Measurements from ENCODE around the gene DMD.
A peak's percentile ranks its signal among the peaks of the same experiment; 100 is the strongest.

The DMD gene

GRCh38 chrX:32455704-32456103, 755.6 kb downstream of the DMD start:
- DNase-seq, result no peak

- no peak for DNase-seq
These were observed 759.2 kb downstream of the DMD start for GRCh38 chrX:32451954-32452695.

GRCh38 chrX:32448945-32449344, 762.4 kb downstream of the DMD start:
- no peak for DNase-seq

GRCh38 chrX:32448320-32448719, 763.0 kb downstream of the DMD start:
- DNase-seq, result peak in 1 of 2 donors; percentile 7

GRCh38 chrX:32447640-32448039, 763.7 kb downstream of the DMD start:
- DNase-seq, result no peak

GRCh38 chrX:32443841-32444240, 767.5 kb downstream of the DMD start:
- DNase-seq, result no peak

- no peak for DNase-seq
These were observed 790.1 kb downstream of the DMD start for GRCh38 chrX:32421266-32421665.

GRCh38 chrX:32408389-32408788, 803.0 kb downstream of the DMD start:
- DNase-seq, result no peak

GRCh38 chrX:32397562-32398216, 813.7 kb downstream of the DMD start:
- DNase-seq, result no peak

GRCh38 chrX:32395878-32396277, 815.5 kb downstream of the DMD start:
- no peak for DNase-seq

- DNase-seq, result no peak
These were observed 818.7 kb downstream of the DMD start for GRCh38 chrX:32392655-32393054.

GRCh38 chrX:32370456-32371205, 840.7 kb downstream of the DMD start:
- no peak for DNase-seq

- DNase-seq, result no peak
These were observed 917.2 kb downstream of the DMD start for GRCh38 chrX:32293962-32294700.

GRCh38 chrX:32289356-32289755, 922.0 kb downstream of the DMD start:
- DNase-seq, result no peak

- no peak for DNase-seq
These were observed 929.5 kb downstream of the DMD start for GRCh38 chrX:32281853-32282252.

GRCh38 chrX:32280921-32281320, 930.4 kb downstream of the DMD start:
- no peak for DNase-seq

GRCh38 chrX:32280489-32280888, 930.9 kb downstream of the DMD start:
- DNase-seq, result no peak

- DNase-seq, result no peak
These were observed 935.2 kb downstream of the DMD start for GRCh38 chrX:32276153-32276552.

GRCh38 chrX:32269866-32270265, 941.5 kb downstream of the DMD start:
- DNase-seq, result no peak

GRCh38 chrX:32268207-32268606, 943.1 kb downstream of the DMD start:
- no peak for DNase-seq

- DNase-seq, result no peak
These were observed 943.6 kb downstream of the DMD start for GRCh38 chrX:32267796-32268195.

GRCh38 chrX:32246675-32247074, 964.7 kb downstream of the DMD start:
- DNase-seq, result peak in 1 of 2 donors; percentile 0

- no peak for DNase-seq
These were observed 1015.7 kb downstream of the DMD start for GRCh38 chrX:32195611-32196010.

All from inflammatory macrophage (primary cell).